A549 (cell line): ENCODE measurements around the gene HCN2.

Experiments
- EHF ChIP-seq: fragments of 250-450 bp; sonication (Bioruptor Pico); IDR thresholded peaks from 2 replicates; pipeline ENCODE4 v1.5.0; 2020; ENCODE audit warnings: mild to moderate bottlenecking
- MYC ChIP-seq: IDR thresholded peaks from 2 replicates; pipeline ENCODE4 v1.6.1; 2012; ENCODE audit warnings: mild to moderate bottlenecking, inconsistent platforms, low read length, improper control_type of control experiment, borderline replicate concordance
- POLR2A ChIP-seq: IDR thresholded peaks from 2 replicates; pipeline ENCODE4 v1.6.1; 2012; ENCODE audit warnings: mild to moderate bottlenecking, low read length
- TF ChIP-seq, protein P1 (sequence below): fragments of >200 bp; sonication (Bioruptor Twin); formaldehyde crosslinking; IDR thresholded peaks from 3 replicates; pipeline ENCODE4 v1.5.1; 2016
- TF ChIP-seq, protein P2 (sequence below): IDR thresholded peaks from 2 replicates; pipeline ENCODE4 v1.6.1; 2012
- TF ChIP-seq, protein P3 (sequence below): IDR thresholded peaks from 2 replicates; pipeline ENCODE4 v1.6.1; 2012

DNA sequence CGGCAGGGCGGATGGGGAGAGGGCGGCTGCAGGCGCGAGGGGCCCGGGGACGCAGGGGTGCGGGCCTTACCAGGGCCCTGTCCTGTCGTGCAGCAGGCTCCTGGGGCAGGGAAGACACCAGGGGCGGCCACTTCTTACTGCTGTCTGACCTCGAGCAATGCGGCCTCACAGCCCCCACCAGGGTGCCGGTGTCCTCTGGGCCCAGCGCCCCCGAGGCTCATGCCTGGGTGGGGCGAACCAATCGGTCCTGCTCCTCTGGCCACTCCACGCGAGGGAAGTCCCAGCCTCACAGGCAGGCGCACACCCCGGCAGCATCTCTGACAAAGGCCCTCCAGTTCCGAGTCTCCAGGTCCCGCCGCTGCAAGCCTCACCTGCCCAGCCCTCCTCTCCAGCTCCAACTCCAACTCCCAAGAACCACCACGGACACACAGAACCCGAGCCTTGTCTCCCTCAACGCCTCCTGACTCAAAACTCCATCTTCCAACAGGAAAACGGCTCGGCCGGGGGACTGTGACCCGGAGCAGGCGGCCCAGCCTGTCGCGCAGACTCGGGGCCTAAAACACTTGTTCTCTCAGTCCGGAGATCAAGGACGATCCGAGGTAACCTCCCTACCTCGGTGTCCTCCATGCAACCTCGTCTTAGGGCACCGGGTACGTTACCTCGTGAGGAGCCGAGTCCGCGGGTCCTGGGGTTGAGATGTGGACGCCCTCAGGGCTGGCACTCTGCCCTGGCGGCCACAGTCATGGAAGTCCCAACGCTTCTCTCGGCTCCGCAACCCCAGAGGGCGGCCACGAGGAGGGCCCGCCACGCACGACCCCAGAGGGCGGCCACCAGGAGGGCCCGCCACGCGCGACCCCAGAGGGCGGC, 56.5 kb downstream of the HCN2 start:
- no peak for TF ChIP-seq POLR2A
- TF ChIP-seq, protein P1, sequence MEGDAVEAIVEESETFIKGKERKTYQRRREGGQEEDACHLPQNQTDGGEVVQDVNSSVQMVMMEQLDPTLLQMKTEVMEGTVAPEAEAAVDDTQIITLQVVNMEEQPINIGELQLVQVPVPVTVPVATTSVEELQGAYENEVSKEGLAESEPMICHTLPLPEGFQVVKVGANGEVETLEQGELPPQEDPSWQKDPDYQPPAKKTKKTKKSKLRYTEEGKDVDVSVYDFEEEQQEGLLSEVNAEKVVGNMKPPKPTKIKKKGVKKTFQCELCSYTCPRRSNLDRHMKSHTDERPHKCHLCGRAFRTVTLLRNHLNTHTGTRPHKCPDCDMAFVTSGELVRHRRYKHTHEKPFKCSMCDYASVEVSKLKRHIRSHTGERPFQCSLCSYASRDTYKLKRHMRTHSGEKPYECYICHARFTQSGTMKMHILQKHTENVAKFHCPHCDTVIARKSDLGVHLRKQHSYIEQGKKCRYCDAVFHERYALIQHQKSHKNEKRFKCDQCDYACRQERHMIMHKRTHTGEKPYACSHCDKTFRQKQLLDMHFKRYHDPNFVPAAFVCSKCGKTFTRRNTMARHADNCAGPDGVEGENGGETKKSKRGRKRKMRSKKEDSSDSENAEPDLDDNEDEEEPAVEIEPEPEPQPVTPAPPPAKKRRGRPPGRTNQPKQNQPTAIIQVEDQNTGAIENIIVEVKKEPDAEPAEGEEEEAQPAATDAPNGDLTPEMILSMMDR, result no peak
- TF ChIP-seq MYC, result no peak
- TF ChIP-seq EHF (CRISPR knock-in tag), result no peak
- TF ChIP-seq, protein P2, sequence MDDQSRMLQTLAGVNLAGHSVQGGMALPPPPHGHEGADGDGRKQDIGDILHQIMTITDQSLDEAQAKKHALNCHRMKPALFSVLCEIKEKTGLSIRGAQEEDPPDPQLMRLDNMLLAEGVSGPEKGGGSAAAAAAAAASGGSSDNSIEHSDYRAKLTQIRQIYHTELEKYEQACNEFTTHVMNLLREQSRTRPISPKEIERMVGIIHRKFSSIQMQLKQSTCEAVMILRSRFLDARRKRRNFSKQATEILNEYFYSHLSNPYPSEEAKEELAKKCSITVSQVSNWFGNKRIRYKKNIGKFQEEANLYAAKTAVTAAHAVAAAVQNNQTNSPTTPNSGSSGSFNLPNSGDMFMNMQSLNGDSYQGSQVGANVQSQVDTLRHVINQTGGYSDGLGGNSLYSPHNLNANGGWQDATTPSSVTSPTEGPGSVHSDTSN, result no peak
- TF ChIP-seq, protein P3, sequence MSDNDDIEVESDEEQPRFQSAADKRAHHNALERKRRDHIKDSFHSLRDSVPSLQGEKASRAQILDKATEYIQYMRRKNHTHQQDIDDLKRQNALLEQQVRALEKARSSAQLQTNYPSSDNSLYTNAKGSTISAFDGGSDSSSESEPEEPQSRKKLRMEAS, result no peak
